Kidney epithelial cell (primary cell): ENCODE data around the gene GABRR3. TPM values are rescaled to one million over a fixed set of nuclear protein-coding genes. Genes with fewer than 3 reads are reported as not detected.
A peak's percentile ranks its signal among the peaks of the same experiment; 100 is the strongest.

Source experiments
- DNase-seq: peaks from one replicate; pipeline ENCODE4 v3.0.0-alpha.2; 2010; ENCODE audit warnings: low read depth
- H3K27me3 ChIP-seq: 2 replicates; pipeline ENCODE4 v1.6.0; 2011; ENCODE audit warnings: low read length; ENCODE audit not compliant: control insufficient read depth, insufficient read depth
- H3K36me3 ChIP-seq: 2 replicates; pipeline ENCODE4 v1.5.1; 2011; ENCODE audit warnings: low read length; ENCODE audit not compliant: control insufficient read depth, insufficient read depth
- H3K4me3 ChIP-seq: 2 replicates; pipeline ENCODE4 v1.5.1; 2011; ENCODE audit warnings: low read depth, mild to moderate bottlenecking, control low read depth, low read length
- total RNA-seq: library from RNA; depleted of rRNA; stranded (reverse); fragments of >200 nt; gene quantifications from 2 replicates; pipeline ENCODE4 v1.2.3, GENCODE V29; 2015
- TF ChIP-seq, protein P1 (sequence below): IDR thresholded peaks from 2 replicates; pipeline ENCODE4 v1.5.1; 2011; ENCODE audit warnings: mild to moderate bottlenecking, moderate library complexity, low read length, control low read depth, inconsistent platforms; ENCODE audit not compliant: insufficient read depth, poor library complexity, severe bottlenecking

The GABRR3 gene
- total RNA-seq, 1 donor from 2014 or later: not detected

DNA sequence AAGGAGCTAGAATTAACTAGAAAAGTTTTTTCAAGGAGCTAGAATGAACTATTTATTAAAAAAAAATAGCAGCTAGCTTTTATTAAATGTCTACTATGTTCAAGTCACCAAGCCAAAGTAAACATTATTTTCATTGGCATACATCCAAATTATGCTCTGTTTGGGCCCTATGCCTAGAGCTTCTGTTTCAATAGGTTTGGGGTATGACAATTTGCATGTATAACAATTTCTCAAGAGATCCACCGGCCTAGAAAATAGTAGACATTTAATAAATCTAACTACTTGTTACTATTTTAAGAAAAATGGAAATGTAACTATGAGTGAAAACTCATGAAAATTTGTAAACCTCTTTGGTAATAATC lies 8.0 kb downstream of the GABRR3 start:
- DNase-seq: no peak
- TF ChIP-seq, protein P1, sequence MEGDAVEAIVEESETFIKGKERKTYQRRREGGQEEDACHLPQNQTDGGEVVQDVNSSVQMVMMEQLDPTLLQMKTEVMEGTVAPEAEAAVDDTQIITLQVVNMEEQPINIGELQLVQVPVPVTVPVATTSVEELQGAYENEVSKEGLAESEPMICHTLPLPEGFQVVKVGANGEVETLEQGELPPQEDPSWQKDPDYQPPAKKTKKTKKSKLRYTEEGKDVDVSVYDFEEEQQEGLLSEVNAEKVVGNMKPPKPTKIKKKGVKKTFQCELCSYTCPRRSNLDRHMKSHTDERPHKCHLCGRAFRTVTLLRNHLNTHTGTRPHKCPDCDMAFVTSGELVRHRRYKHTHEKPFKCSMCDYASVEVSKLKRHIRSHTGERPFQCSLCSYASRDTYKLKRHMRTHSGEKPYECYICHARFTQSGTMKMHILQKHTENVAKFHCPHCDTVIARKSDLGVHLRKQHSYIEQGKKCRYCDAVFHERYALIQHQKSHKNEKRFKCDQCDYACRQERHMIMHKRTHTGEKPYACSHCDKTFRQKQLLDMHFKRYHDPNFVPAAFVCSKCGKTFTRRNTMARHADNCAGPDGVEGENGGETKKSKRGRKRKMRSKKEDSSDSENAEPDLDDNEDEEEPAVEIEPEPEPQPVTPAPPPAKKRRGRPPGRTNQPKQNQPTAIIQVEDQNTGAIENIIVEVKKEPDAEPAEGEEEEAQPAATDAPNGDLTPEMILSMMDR: no peak
- Histone ChIP-seq H3K36me3 (no peaks in the 10 kb centered on the region), H3K4me3 (no peak overlapping the region), H3K27me3 (no peaks in the 10 kb centered on the region)

- Histone ChIP-seq H3K4me3 (no peak overlapping the region), H3K27me3 (no peaks in the 10 kb centered on the region), H3K36me3 (no peaks in the 10 kb centered on the region)
- TF ChIP-seq, protein P1: no peak
- DNase-seq: no peak
Observed at GRCh38 chr3:98026425-98027084, 8.6 kb downstream of the GABRR3 start.

DNA sequence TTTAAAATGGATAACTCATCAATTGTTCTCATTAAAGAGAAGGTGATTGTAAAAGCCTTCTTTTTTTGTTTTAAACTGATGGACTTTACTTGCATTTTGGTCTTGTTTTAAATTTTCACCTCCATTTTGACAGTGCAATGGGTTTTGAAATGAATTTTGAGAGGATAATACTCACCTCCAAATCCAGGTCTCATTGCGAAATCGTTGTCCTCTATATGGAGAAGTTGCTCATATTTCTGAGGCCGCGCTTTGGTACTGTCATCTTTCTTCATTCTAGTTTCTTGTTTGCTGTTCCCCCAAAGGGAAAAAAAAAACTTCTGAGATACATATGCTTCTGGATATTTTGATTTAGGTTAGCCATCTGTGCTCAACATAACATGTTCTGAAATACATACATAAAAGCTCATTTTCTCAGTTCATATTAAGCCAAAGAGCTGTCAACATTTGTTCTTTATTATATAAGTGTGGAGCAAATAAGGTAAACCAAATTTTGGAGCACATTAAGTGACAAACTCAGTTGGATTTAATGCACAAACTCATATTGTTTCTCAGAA lies 9.6 kb downstream of the GABRR3 start:
- TF ChIP-seq, protein P1: no peak
- H3K27me3 ChIP-seq: no peaks in the 10 kb centered on the region
- no peak overlapping the region for H3K4me3 ChIP-seq
- no peak for DNase-seq
- no peaks in the 10 kb centered on the region for H3K36me3 ChIP-seq

GRCh38 chr3:98022978-98023820 lies 11.9 kb downstream of the GABRR3 start:
- DNase-seq: peak; percentile 29
- TF ChIP-seq, protein P1: peak; percentile 91
- H3K27me3 ChIP-seq: no peaks in the 10 kb centered on the region
- H3K4me3 ChIP-seq: no peak overlapping the region
- H3K36me3 ChIP-seq: no peaks in the 10 kb centered on the region

GRCh38 chr3:98021830-98022560 lies 13.1 kb downstream of the GABRR3 start:
- TF ChIP-seq, protein P1: no peak
- no peak for DNase-seq
- no peaks in the 10 kb centered on the region for H3K27me3 ChIP-seq

More at GRCh38 chr3:98021830-98022560, 13.1 kb downstream of the GABRR3 start:
- Histone ChIP-seq H3K4me3 (no peak overlapping the region), H3K36me3 (no peaks in the 10 kb centered on the region)
